HCT116 (cell line): ENCODE data around the gene FTCD. TPM values are rescaled to one million over a fixed set of nuclear protein-coding genes. Genes with fewer than 3 reads are reported as not detected.

Experiments
- ATAC-seq: fragments of 200-7000 bp; cut with Tn5 transposase; 2 replicates; pipeline ENCODE4 v1.9.1; 2020; ENCODE audit warnings: mild to moderate bottlenecking, moderate library complexity
- BruUV-seq: library from RNA; stranded (reverse); fragments of 400-500 nt; replicated peaks from 2 replicates; lab custom pipeline; 2021; lab: Mats Ljungman, UMichigan
- CTCF ChIA-PET: fragments of 300-600 bp; sonication (Branson Sonifier 250); formaldehyde crosslinking; loops from one replicate; lab custom pipeline; 2021; ENCODE audit warnings: antibody characterized with exemption; lab: Charles Lee
- POLR2A ChIA-PET: fragments of 300-600, 350-600 bp; sonication (Branson Sonifier 250); formaldehyde crosslinking; loops from one replicate; lab custom pipeline; 2021; ENCODE audit warnings: antibody characterized with exemption; lab: Charles Lee
- RAD21 ChIA-PET, 2 experiments: fragments of 300-600 bp; sonication (Branson Sonifier 250); formaldehyde crosslinking; loops; one replicate each; lab custom pipeline; 2023; ENCODE audit warnings: low total read pairs in 2 of 2; ENCODE audit not compliant: uncharacterized antibody in 2 of 2, unreplicated experiment in 2 of 2, low non-redundant PET in 1 of 2; lab: Charles Lee
- DNase-seq: peaks from one replicate; pipeline ENCODE4 v3.0.0-alpha.2; 2010; ENCODE audit warnings: low read depth, low spot score
- H2AFZ ChIP-seq: fragments of 200-600 bp; shearing (Covaris generic), sonication (generic); 2 replicates; pipeline ENCODE4 v1.6.1; 2017; ENCODE audit warnings: low read depth, mixed run types, mixed read lengths, antibody characterized with exemption, low read length; ENCODE audit not compliant: poor library complexity, severe bottlenecking
- H3K27ac ChIP-seq: 2 replicates; pipeline ENCODE4 v1.5.1; 2012; ENCODE audit warnings: low read depth, low read length
- H3K27me3 ChIP-seq: fragments of 200-600 bp; sonication (generic); 2 replicates; pipeline ENCODE4 v1.6.1; 2016; ENCODE audit warnings: mixed run types, low read length, mixed read lengths; ENCODE audit not compliant: insufficient read depth
- H3K36me3 ChIP-seq, 2 experiments: fragments of 200-500 bp in 1 of 2; fragments of 200-600 bp in 1 of 2; sonication (Bioruptor generic) in 1 of 2; sonication (generic) in 1 of 2; 2 replicates each; pipeline versions ENCODE4 v1.5.1 to v1.6.1; 2014 to 2016; ENCODE audit warnings: low read length in 2 of 2, inconsistent platforms in 1 of 2, mixed read lengths in 1 of 2, mixed run types in 1 of 2; ENCODE audit not compliant: insufficient read depth in 2 of 2, control insufficient read depth in 1 of 2
- H3K4me1 ChIP-seq, 2 experiments: fragments of 200-600 bp in 1 of 2; sonication (generic) in 1 of 2; 2 replicates each; pipeline versions ENCODE4 v1.5.1 to v1.6.1; 2012 to 2017; ENCODE audit warnings: low read length in 2 of 2, inconsistent platforms in 1 of 2, mild to moderate bottlenecking in 1 of 2, mixed read lengths in 1 of 2, mixed run types in 1 of 2, moderate library complexity in 1 of 2; ENCODE audit not compliant: insufficient read depth in 2 of 2, control insufficient read depth in 1 of 2
- H3K4me2 ChIP-seq: fragments of 200-600 bp; sonication (generic); 2 replicates; pipeline ENCODE4 v1.6.1; 2017; ENCODE audit warnings: mixed run types, low read length, mixed read lengths
- H3K4me3 ChIP-seq, 2 experiments: fragments of 200-600 bp in 1 of 2; sonication (generic) in 1 of 2; replicated peaks in 1 of 2; 2 replicates each; pipeline ENCODE4 v1.5.1; 2011 to 2016; ENCODE audit warnings: low read length in 2 of 2, control low read depth in 1 of 2, low read depth in 1 of 2, mild to moderate bottlenecking in 1 of 2, mixed read lengths in 1 of 2, mixed run types in 1 of 2
- H3K79me2 ChIP-seq: fragments of 200-600 bp; sonication (generic); 2 replicates; pipeline ENCODE4 v1.6.1; 2017; ENCODE audit warnings: mild to moderate bottlenecking, mixed run types, low read length, moderate library complexity, mixed read lengths; ENCODE audit not compliant: insufficient read depth
- H3K9ac ChIP-seq: fragments of 200-600 bp; sonication (generic); 2 replicates; pipeline ENCODE4 v1.6.1; 2016; ENCODE audit warnings: low read length, mixed read lengths
- H3K9me2 ChIP-seq: fragments of 200-600 bp; sonication (generic), shearing (Covaris generic); 2 replicates; pipeline ENCODE4 v1.6.1; 2017; ENCODE audit warnings: mixed run types, mild to moderate bottlenecking, moderate library complexity; ENCODE audit not compliant: insufficient read depth
- H3K9me3 ChIP-seq, 2 experiments: fragments of 200-500 bp in 1 of 2; fragments of 200-600 bp in 1 of 2; sonication (Bioruptor generic) in 1 of 2; sonication (generic) in 1 of 2; 2 replicates each; pipeline ENCODE4 v1.6.1; 2014 to 2017; ENCODE audit warnings: low read length in 2 of 2, mixed read lengths in 2 of 2, inconsistent platforms in 1 of 2, low read depth in 1 of 2, mild to moderate bottlenecking in 1 of 2, mixed run types in 1 of 2, moderate library complexity in 1 of 2; ENCODE audit not compliant: control insufficient read depth in 1 of 2, insufficient read depth in 1 of 2
- H4K20me1 ChIP-seq: fragments of 200-600 bp; sonication (generic), shearing (Covaris generic); 2 replicates; pipeline ENCODE4 v1.6.1; 2017; ENCODE audit warnings: mixed run types, mild to moderate bottlenecking, moderate library complexity; ENCODE audit not compliant: insufficient read depth
- ATF3 ChIP-seq: IDR thresholded peaks from 2 replicates; pipeline ENCODE4 v1.6.1; 2012
- CBX3 ChIP-seq: IDR thresholded peaks from 2 replicates; pipeline ENCODE4 v1.6.1; 2012; ENCODE audit warnings: low read depth
- CEBPB ChIP-seq: IDR thresholded peaks from 2 replicates; pipeline ENCODE4 v1.6.1; 2012; ENCODE audit warnings: low read depth
- CTCF ChIP-seq, 3 experiments: fragments of 200-600 bp in 1 of 3; sonication (generic) in 1 of 3; IDR thresholded peaks in 2 of 3; conservative IDR thresholded peaks in 1 of 3; 2 replicates each; pipeline ENCODE4 v1.5.1; 2012 to 2017; ENCODE audit warnings: low read depth in 2 of 3, low read length in 2 of 3, antibody characterized with exemption in 1 of 3, borderline replicate concordance in 1 of 3, control low read depth in 1 of 3, mild to moderate bottlenecking in 1 of 3, mixed read lengths in 1 of 3, mixed run types in 1 of 3, moderate library complexity in 1 of 3; ENCODE audit not compliant: insufficient read depth in 1 of 3
- EGR1 ChIP-seq: IDR thresholded peaks from 2 replicates; pipeline ENCODE4 v1.6.1; 2012; ENCODE audit warnings: low read depth
- ELF1 ChIP-seq: IDR thresholded peaks from 2 replicates; pipeline ENCODE4 v1.6.1; 2012; ENCODE audit warnings: low read depth, borderline replicate concordance
- EZH2phosphoT487 ChIP-seq: fragments of 200-600 bp; IDR thresholded peaks from 2 replicates; pipeline ENCODE4 v1.6.1; 2018; ENCODE audit warnings: antibody characterized with exemption, borderline replicate concordance
- JUND ChIP-seq: IDR thresholded peaks from 2 replicates; pipeline ENCODE4 v1.6.1; 2012
- MAX ChIP-seq: IDR thresholded peaks from 2 replicates; pipeline ENCODE4 v1.6.1; 2012
- POLR2AphosphoS5 ChIP-seq: IDR thresholded peaks from 2 replicates; pipeline ENCODE4 v1.6.1; 2011; ENCODE audit warnings: mild to moderate bottlenecking, low read depth, low read length, moderate library complexity
- SP1 ChIP-seq: IDR thresholded peaks from 2 replicates; pipeline ENCODE4 v1.6.1; 2012; ENCODE audit warnings: low read depth
- SRF ChIP-seq: IDR thresholded peaks from 2 replicates; pipeline ENCODE4 v1.6.1; 2012; ENCODE audit warnings: low read depth
- TCF7L2 ChIP-seq: IDR thresholded peaks from 2 replicates; pipeline ENCODE4 v1.7.0; 2011; ENCODE audit warnings: borderline replicate concordance, inconsistent platforms; ENCODE audit not compliant: insufficient read depth, insufficient read length; ENCODE audit errors: extremely low read depth
- YY1 ChIP-seq: IDR thresholded peaks from 2 replicates; pipeline ENCODE4 v1.6.1; 2011; ENCODE audit warnings: low read length, low read depth, moderate library complexity, mild to moderate bottlenecking; ENCODE audit not compliant: insufficient replicate concordance; ENCODE audit errors: extremely low read depth
- ZFX ChIP-seq: fragments of 450-650 bp; IDR thresholded peaks from 2 replicates; pipeline ENCODE4 v1.6.1; 2017
- ZNF274 ChIP-seq: fragments of 200-500 bp; sonication (Bioruptor generic); IDR thresholded peaks from 2 replicates; pipeline ENCODE4 v1.6.1; 2014; ENCODE audit warnings: mild to moderate bottlenecking, low read depth, low read length, inconsistent platforms
- intact Hi-C: fragments of 100-400 bp; cut with micrococcal nuclease; formaldehyde crosslinking; loops from 2 replicates; pipeline ENCODE4 v1.10.0; 2022
- total RNA-seq: library from RNA; stranded (reverse); gene quantifications from one replicate; pipeline ENCODE4 v1.2.1, GENCODE V29; 2021; ENCODE audit not compliant: unreplicated experiment
- TF ChIP-seq, protein P1 (sequence below): IDR thresholded peaks from 2 replicates; pipeline ENCODE4 v1.6.1; 2012; ENCODE audit warnings: low read depth

Gene FTCD
- total RNA-seq, 1 experiment from 2014 or later: 2.5 TPM

DNA sequence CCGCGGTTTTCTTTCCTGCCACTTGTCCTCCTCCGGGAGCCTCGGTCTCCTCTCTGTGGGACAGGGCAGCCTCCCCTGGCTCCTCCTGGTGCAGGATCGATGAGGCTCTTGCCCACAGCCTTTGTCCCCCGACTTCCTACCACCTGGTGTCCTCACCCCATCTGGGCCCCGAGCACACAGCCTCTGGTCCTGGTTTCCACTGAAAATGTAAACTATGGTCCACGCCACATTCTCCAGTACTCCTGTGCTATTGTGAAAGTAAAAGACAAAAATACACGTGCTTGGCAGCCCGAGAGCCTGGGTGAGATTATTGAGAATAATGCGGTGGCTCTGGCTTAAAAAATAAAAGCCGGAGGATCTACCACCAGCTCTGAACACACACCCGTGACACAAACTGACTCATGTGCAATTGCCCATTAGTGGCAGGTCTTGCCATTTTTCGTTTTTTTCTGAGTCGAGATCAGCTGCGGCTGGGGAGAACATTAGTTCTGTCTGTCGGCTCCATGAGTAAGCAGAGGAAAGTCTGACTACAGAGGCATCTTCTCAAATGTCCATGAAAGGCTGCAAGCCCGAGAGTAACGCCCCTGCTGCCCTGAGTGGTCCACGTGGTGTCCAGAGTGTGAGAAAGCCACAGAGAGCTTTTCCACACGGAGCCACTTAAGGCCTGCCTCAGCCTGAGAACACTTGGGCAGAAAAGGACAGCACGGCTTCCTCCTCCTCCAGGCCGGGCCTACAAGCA lies 63.2 kb downstream of the FTCD start:
- H3K79me2 ChIP-seq: no peaks in the 10 kb centered on the region
- ATAC-seq (no peak), DNase-seq (no peak)
- H3K36me3 ChIP-seq: no peaks in the 10 kb centered on the region
- intact Hi-C loops: no loop called here
- no peak overlapping the region for H2AFZ ChIP-seq
- H3K4me1 ChIP-seq: no peaks in the 10 kb centered on the region
- H4K20me1 ChIP-seq: no peaks in the 10 kb centered on the region
- H3K4me2 ChIP-seq: no peak overlapping the region
- H3K4me3 ChIP-seq: no peak overlapping the region
- TF ChIP-seq ELF1 (no peak), SP1 (no peak), ZFX (no peak), TCF7L2 (no peak), JUND (no peak), ATF3 (no peak), SRF (no peak), CEBPB (no peak), CTCF (IDR thresholded peaks at IDR 0.05 in 2 of 3, conservative IDR thresholded peaks at IDR 0.05 in 1 of 3; ENCODE audit: borderline replicate concordance in 1 of 3, insufficient read depth in 1 of 3, low read depth in 2 of 3, low read length in 2 of 3) (no peak), EZH2phosphoT487 (no peak), CBX3 (no peak), EGR1 (no peak), ZNF274 (no peak), YY1 (no peak), POLR2AphosphoS5 (no peak), MAX (no peak)
- TF ChIP-seq, protein P1, sequence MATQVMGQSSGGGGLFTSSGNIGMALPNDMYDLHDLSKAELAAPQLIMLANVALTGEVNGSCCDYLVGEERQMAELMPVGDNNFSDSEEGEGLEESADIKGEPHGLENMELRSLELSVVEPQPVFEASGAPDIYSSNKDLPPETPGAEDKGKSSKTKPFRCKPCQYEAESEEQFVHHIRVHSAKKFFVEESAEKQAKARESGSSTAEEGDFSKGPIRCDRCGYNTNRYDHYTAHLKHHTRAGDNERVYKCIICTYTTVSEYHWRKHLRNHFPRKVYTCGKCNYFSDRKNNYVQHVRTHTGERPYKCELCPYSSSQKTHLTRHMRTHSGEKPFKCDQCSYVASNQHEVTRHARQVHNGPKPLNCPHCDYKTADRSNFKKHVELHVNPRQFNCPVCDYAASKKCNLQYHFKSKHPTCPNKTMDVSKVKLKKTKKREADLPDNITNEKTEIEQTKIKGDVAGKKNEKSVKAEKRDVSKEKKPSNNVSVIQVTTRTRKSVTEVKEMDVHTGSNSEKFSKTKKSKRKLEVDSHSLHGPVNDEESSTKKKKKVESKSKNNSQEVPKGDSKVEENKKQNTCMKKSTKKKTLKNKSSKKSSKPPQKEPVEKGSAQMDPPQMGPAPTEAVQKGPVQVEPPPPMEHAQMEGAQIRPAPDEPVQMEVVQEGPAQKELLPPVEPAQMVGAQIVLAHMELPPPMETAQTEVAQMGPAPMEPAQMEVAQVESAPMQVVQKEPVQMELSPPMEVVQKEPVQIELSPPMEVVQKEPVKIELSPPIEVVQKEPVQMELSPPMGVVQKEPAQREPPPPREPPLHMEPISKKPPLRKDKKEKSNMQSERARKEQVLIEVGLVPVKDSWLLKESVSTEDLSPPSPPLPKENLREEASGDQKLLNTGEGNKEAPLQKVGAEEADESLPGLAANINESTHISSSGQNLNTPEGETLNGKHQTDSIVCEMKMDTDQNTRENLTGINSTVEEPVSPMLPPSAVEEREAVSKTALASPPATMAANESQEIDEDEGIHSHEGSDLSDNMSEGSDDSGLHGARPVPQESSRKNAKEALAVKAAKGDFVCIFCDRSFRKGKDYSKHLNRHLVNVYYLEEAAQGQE: no peak
- BruUV-seq: no TSS peak
- ChIA-PET RAD21 (no interaction called here), POLR2A (no interaction called here), CTCF (no interaction called here)
- H3K27ac ChIP-seq: no peak overlapping the region
- no peaks in the 10 kb centered on the region for H3K27me3 ChIP-seq
- no peaks in the 10 kb centered on the region for H3K9me3 ChIP-seq
- no peaks in the 10 kb centered on the region for H3K9me2 ChIP-seq
- H3K9ac ChIP-seq: no peak overlapping the region
